Stimulated activated CD8-positive, alpha-beta memory T cell treated with anti-CD3 and anti-CD28 coated beads, Interleukin-4, amount 100 ng/mL, for 1 hour (primary cell): ENCODE data around the gene CD8A.

Experiments
- DNase-seq, 2 donors: peaks; one replicate each; pipeline ENCODE4 v3.0.0-alpha.2; 2020; ENCODE audit warnings: low read depth in 2 of 2, low spot score in 1 of 2

The CD8A gene

DNA sequence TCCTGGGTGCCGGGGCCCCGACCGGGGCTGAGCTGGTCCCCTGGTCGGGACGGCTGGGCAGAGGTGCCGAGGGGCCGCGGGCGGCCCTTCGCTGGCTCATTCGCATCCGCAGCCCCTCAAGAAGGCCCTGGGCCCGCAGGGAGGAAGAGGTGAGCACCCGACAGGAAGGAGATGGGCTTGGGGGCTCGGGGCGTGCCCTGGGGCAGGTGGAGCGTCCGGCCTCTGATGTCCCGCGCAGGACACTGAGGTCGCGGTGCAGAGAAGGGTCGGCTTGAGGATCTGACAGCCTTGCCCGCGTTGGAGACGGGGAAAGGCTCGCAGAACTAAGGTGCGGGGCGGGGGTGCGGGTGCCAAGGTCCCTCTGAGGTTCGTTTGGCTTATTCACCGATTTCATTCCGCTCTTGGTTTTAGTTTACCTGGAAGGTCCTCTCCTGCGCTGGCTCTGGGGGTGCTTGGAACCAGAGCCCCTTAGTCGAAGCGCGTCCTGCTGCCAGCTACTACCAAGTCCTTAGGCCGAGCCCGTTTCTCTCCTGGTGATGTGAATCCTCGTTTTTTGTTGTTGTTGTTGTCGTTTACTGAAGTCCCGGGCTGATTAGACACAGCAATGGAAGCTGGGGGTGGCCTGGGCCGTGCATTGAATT is 18.9 kb upstream of the CD8A start:
- no peak for DNase-seq

DNA sequence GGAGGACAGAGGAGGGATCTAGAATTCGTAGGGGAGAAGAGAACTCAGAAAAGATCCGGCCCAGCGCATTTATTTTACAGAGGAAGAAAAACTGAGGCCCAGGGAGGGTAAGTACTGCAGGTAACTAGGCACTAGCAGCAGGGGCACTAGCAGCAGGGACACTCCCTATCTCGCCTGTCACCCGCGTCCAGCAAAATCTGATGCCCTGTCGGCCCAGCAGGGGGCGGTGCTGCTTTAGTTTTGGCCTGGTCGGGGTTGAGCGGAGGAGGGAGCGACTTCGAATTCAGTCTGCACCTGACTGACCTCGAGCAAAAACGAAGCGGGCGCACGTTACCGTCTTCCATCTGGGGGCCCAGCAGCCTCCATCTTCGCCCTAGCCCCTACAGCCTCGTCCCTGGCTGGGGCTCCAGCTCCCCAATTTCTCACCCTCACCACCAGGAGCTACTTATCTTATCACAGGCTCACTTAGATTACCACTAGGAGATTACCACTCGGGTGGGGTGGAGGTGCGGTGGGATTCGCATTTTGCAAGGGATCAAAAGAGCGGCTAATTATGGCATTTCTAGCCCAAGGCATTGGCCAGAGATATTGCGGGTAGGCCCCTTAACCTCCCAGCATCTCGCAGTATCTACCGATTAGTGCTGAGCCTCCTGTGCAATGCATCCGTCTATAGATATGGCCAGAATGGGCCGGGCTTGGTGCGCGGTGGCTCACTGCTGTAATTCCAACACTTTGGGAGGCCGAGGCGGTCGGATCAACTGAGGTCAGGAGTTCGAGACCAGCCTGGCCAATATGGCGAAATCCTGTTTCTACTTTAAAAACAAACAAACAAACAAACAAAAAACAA is 17.8 kb upstream of the CD8A start:
- DNase-seq: peak; percentile 93

- no peak for DNase-seq
Observed at GRCh38 chr2:86807468-86808275, 17.0 kb upstream of the CD8A start.

GRCh38 chr2:86807133-86807467 is 16.4 kb upstream of the CD8A start:
- no peak for DNase-seq

- DNase-seq: no peak
Observed at GRCh38 chr2:86806059-86806857, 15.5 kb upstream of the CD8A start.

- no peak for DNase-seq
Observed at GRCh38 chr2:86800856-86801567, 10.3 kb upstream of the CD8A start.

- DNase-seq: no peak
Observed at GRCh38 chr2:86794861-86795260, 4.1 kb upstream of the CD8A start.

DNA sequence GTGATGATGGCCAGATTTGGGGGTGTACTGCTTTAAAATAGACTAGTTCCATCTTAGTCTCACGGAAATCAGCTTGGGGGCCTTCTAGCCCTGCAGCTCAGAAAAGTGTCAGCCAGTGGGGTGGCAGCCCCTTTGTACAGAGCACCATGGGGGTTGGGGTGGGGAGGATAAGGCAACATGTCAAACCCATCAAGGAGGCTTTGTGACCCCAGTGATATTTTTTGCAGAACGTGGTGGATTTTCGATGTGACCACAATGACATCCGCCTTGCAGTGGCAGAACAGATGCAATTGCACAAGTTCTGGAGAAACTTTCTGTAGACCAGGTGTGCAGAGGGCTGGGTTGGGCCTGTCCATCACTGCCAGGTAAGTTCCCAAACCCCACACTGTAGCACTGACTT is 3.0 kb upstream of the CD8A start:
- no peak for DNase-seq

DNA sequence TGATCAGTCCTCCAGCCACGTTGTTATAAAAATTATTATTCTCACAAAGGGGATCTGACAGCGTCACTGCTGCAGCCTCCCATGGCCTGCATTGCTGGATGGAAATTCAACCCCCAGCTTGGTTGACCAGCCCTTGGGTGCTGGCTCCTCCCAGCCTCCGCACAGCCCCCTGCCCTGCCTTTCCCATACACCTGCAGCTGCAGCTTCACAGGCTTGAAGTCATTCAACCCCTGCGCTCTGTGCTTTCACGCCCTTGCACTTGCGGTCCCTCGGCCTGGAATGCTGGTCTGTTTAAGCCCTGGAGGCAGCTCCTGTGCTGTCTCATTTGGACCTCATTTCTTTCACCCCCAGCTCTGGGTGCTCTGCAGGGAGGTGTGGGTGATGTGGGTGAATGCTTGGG is 860 bp upstream of the CD8A start:
- no peak for DNase-seq

DNA sequence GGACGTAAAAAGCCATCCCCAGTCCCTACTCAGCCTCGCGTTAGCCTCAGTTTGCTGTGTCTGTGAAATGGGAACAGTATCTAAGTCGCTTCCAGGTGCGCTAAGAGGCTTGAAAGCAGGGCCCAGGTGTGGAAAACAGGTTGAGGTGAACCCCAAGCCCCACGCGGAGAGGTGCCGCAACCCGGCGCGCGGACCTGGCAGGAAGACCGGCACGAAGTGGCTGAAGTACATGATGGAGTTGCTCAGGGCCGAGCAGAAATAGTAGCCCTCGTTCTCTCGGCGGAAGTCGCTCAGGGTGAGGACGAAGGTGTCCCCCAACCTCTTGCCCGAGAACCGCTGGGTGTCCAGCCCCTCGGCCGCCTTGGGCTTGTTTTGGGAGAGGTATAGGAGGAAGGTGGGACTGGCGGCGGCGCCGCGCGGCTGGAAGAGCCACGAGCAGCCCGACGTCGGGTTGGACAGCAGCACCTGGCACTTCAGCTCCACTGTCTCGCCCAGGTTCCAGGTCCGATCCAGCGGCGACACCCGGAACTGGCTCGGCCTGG is 508 bp downstream of the CD8A start:
- no peak for DNase-seq

DNA sequence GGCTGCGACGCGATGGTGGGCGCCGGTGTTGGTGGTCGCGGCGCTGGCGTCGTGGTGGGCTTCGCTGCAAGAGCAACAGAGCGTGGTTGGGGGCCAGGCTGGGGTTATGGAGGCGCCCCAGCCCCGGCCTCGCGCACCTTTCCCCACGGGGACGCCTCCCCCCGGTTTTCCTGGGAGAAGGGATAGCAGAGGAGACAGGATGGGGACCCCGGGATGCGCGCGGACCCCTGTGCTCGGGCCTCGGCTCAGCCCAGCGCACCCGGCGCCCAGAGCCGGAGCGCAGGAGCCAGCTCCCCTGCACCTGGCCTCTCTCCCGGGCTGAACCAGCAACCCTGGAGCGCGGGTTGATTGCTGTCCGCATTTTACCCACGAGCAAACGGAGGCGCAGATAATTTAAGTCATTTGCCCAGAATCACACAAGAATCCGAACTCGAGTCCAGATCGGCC is 1.0 kb downstream of the CD8A start:
- DNase-seq: no peak

GRCh38 chr2:86788881-86789686 is 1.6 kb downstream of the CD8A start:
- DNase-seq: no peak

DNA sequence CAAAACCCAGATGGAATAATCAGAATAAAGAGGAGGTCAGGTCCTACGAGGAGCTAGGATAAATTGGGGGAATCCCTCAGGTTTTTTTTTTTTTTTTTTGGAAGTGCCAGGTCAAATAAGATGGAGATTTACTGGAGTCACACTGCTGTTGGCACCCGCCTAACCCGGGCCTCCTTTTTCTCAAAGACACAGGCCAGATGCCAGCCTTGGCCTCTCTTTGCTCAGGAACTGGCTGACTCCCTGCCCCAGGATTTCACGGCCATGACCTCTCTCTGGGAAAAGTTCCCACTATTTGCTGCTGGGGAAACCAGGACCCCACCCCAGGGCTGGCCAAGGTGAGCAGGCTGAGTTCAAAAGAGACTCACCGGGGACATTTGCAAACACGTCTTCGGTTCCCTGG is 2.5 kb downstream of the CD8A start:
- no peak for DNase-seq

- DNase-seq: no peak
Observed at GRCh38 chr2:86787736-86788135, 3.0 kb downstream of the CD8A start.

GRCh38 chr2:86786001-86786536 is 4.6 kb downstream of the CD8A start:
- DNase-seq: no peak

GRCh38 chr2:86785456-86785855 is 5.3 kb downstream of the CD8A start:
- peak; percentile 52 to 66 for DNase-seq

GRCh38 chr2:86783615-86784339 is 6.9 kb downstream of the CD8A start:
- DNase-seq: no peak

DNA sequence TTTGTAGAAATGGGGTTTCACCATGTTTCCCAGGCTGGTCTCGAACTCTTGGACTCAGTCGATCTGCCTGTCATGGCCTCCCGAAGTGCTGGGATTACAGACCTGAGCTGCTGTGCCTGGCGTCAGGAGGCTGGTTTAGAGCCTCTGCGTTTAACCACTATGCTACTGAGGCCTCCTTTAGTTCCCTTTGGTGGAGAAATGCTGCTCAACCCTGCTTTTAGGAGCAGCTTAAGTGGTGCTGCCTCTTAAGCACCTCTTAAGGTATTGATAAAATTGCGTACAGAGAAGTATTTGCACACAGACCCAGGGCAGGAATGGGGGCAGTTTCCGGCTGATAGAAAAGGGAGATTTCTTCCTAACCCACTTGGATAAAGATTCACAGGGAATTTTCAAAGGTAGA is 8.0 kb downstream of the CD8A start:
- DNase-seq: no peak
